Fibroblast of lung (primary cell): ENCODE measurements around the gene ADCY3. TPM values are rescaled to one million over a fixed set of nuclear protein-coding genes. Genes with fewer than 3 reads are reported as not detected.

Source experiments
- DNase-seq, 2 donors: peaks; one replicate each; pipeline versions ENCODE4 v3.0.0 to v3.0.0-alpha.2; 2010; ENCODE audit warnings: low read depth in 2 of 2
- H2AFZ ChIP-seq: 2 replicates; pipeline ENCODE4 v1.5.1; 2012; ENCODE audit warnings: low read length, control low read depth, inconsistent platforms
- H3K27ac ChIP-seq: 2 replicates; pipeline ENCODE4 v1.5.1; 2011; ENCODE audit warnings: low read length, control low read depth; ENCODE audit not compliant: insufficient read depth
- H3K27me3 ChIP-seq: 2 replicates; pipeline ENCODE4 v1.5.1; 2011; ENCODE audit warnings: mild to moderate bottlenecking, low read length; ENCODE audit not compliant: control insufficient read depth, insufficient read depth
- H3K36me3 ChIP-seq: 2 replicates; pipeline ENCODE4 v1.5.1; 2011; ENCODE audit warnings: low read length; ENCODE audit not compliant: control insufficient read depth, insufficient read depth
- H3K4me1 ChIP-seq: 2 replicates; pipeline ENCODE4 v1.5.1; 2011; ENCODE audit warnings: low read length; ENCODE audit not compliant: control insufficient read depth, insufficient read depth; ENCODE audit errors: extremely low read depth
- H3K4me2 ChIP-seq: 2 replicates; pipeline ENCODE4 v1.5.1; 2011; ENCODE audit warnings: low read length, control low read depth; ENCODE audit not compliant: insufficient read depth; ENCODE audit errors: extremely low read depth
- H3K4me3 ChIP-seq, 4 experiments: fragments of 200-600 bp in 1 of 4; sonication (generic) in 1 of 4; replicated peaks in 1 of 4; 2 replicates each; pipeline ENCODE4 v1.5.1; 2011 to 2016; ENCODE audit warnings: low read length in 4 of 4, low read depth in 3 of 4, mild to moderate bottlenecking in 3 of 4, control low read depth in 2 of 4, inconsistent platforms in 1 of 4, mixed read lengths in 1 of 4; ENCODE audit not compliant: insufficient read depth in 1 of 4; ENCODE audit errors: control extremely low read depth in 1 of 4
- H3K79me2 ChIP-seq: 2 replicates; pipeline ENCODE4 v1.5.1; 2012; ENCODE audit warnings: mild to moderate bottlenecking, low read length, inconsistent platforms; ENCODE audit not compliant: control insufficient read depth, insufficient read depth
- H3K9ac ChIP-seq: 2 replicates; pipeline ENCODE4 v1.5.1; 2011; ENCODE audit warnings: mild to moderate bottlenecking, low read length, control low read depth; ENCODE audit not compliant: insufficient read depth
- H3K9me3 ChIP-seq: 2 replicates; pipeline ENCODE4 v1.5.1; 2012; ENCODE audit warnings: low read depth, low read length; ENCODE audit not compliant: control insufficient read depth, insufficient read depth
- H4K20me1 ChIP-seq: 2 replicates; pipeline ENCODE4 v1.5.1; 2011; ENCODE audit warnings: low read length; ENCODE audit not compliant: control insufficient read depth, insufficient read depth; ENCODE audit errors: extremely low read depth
- CTCF ChIP-seq, 2 donors: IDR thresholded peaks in 1 of 2; conservative IDR thresholded peaks in 1 of 2; 1 replicate in 1 of 2; 2 replicates in 1 of 2; pipeline ENCODE4 v1.5.1; 2011 to 2012; ENCODE audit warnings: low read length in 2 of 2, control low read depth in 1 of 2, inconsistent platforms in 1 of 2, low read depth in 1 of 2, mild to moderate bottlenecking in 1 of 2
- EZH2 ChIP-seq: IDR thresholded peaks from 2 replicates; pipeline ENCODE4 v1.5.1; 2012; ENCODE audit warnings: low read length, control low read depth, mild to moderate bottlenecking; ENCODE audit errors: missing control alignments
- polyA plus RNA-seq, 2 donors: library from polyadenylated mRNA; depleted of rRNA in 1 of 2; stranded (reverse) in 1 of 2; unstranded in 1 of 2; fragments of >200 nt; gene quantifications; 2 replicates each; pipeline ENCODE4 v1.2.1, GENCODE V29; 2011 to 2012; ENCODE audit warnings: missing spikeins in 1 of 2
- total RNA-seq: library from RNA; depleted of rRNA; stranded (reverse); fragments of >200 nt; gene quantifications from 2 replicates; pipeline ENCODE4 v1.2.1, GENCODE V29; 2014

Gene ADCY3
- total and polyA plus RNA-seq, 2 donors (not counting 1 experiment from before 2014, with no cell fraction given): 33.0 to 90.2 TPM

GRCh38 chr2:24886126-24886501 is 33.9 kb downstream of the ADCY3 start:
- Histone ChIP-seq H3K27me3 (no peaks in the 10 kb centered on the region), H4K20me1 (no peaks in the 10 kb centered on the region), H3K4me3 (no peak overlapping the region), H3K4me2 (no peak overlapping the region), H3K27ac (peak overlapping the region; percentile 43), H3K4me1 (peaks cover 2% of the 10 kb centered on the region), H3K36me3 (no peaks in the 10 kb centered on the region), H3K79me2 (no peaks in the 10 kb centered on the region), H3K9ac (no peak overlapping the region), H3K9me3 (no peaks in the 10 kb centered on the region), H2AFZ (no peak overlapping the region)
- no peak for DNase-seq
- TF ChIP-seq CTCF (conservative IDR thresholded peaks at IDR 0.05 in 1 of 2, IDR thresholded peaks at IDR 0.05 in 1 of 2; ENCODE audit: low read depth in 1 of 2, low read length in 2 of 2) (no peak), EZH2 (no peak)

GRCh38 chr2:24885221-24886125 is 34.6 kb downstream of the ADCY3 start:
- Histone ChIP-seq H4K20me1 (no peaks in the 10 kb centered on the region), H3K79me2 (no peaks in the 10 kb centered on the region), H2AFZ (no peak overlapping the region), H3K9me3 (no peaks in the 10 kb centered on the region), H3K9ac (no peak overlapping the region), H3K27ac (no peak overlapping the region), H3K4me2 (no peak overlapping the region), H3K4me3 (no peak overlapping the region), H3K27me3 (no peaks in the 10 kb centered on the region), H3K4me1 (peaks cover 2% of the 10 kb centered on the region), H3K36me3 (no peaks in the 10 kb centered on the region)
- peak in 1 of 2 donors; percentile 66 for DNase-seq
- TF ChIP-seq CTCF (conservative IDR thresholded peaks at IDR 0.05 in 1 of 2, IDR thresholded peaks at IDR 0.05 in 1 of 2; ENCODE audit: low read depth in 1 of 2, low read length in 2 of 2): no peak
- no peak for TF ChIP-seq EZH2

- H4K20me1 ChIP-seq: no peaks in the 10 kb centered on the region
- no peak overlapping the region for H3K4me2 ChIP-seq
- no peaks in the 10 kb centered on the region for H3K79me2 ChIP-seq
- H3K36me3 ChIP-seq: no peaks in the 10 kb centered on the region
- DNase-seq: peak; percentile 19 to 70
- H2AFZ ChIP-seq: no peak overlapping the region
- H3K27me3 ChIP-seq: no peaks in the 10 kb centered on the region
- no peak overlapping the region for H3K9ac ChIP-seq
- H3K4me1 ChIP-seq: peaks cover 2% of the 10 kb centered on the region
- TF ChIP-seq EZH2: no peak
- no peak for TF ChIP-seq CTCF (conservative IDR thresholded peaks at IDR 0.05 in 1 of 2, IDR thresholded peaks at IDR 0.05 in 1 of 2; ENCODE audit: low read depth in 1 of 2, low read length in 2 of 2)
- H3K27ac ChIP-seq: no peak overlapping the region
- H3K4me3 ChIP-seq: no peak overlapping the region
- no peaks in the 10 kb centered on the region for H3K9me3 ChIP-seq
These were observed 36.1 kb downstream of the ADCY3 start for GRCh38 chr2:24883946-24884345.
